SW480 (cell line): ENCODE data around the gene TSPAN32.
"Not testable (repeated sequence)": the region's sequence is repeated elsewhere in the genome, so short reads cannot be mapped to it uniquely, and the experiment has no call there.

Source experiments
- DNase-seq: peaks from one replicate; pipeline ENCODE4 v3.0.0-alpha.2; 2016; ENCODE audit warnings: low spot score

TSPAN32 gene

DNA sequence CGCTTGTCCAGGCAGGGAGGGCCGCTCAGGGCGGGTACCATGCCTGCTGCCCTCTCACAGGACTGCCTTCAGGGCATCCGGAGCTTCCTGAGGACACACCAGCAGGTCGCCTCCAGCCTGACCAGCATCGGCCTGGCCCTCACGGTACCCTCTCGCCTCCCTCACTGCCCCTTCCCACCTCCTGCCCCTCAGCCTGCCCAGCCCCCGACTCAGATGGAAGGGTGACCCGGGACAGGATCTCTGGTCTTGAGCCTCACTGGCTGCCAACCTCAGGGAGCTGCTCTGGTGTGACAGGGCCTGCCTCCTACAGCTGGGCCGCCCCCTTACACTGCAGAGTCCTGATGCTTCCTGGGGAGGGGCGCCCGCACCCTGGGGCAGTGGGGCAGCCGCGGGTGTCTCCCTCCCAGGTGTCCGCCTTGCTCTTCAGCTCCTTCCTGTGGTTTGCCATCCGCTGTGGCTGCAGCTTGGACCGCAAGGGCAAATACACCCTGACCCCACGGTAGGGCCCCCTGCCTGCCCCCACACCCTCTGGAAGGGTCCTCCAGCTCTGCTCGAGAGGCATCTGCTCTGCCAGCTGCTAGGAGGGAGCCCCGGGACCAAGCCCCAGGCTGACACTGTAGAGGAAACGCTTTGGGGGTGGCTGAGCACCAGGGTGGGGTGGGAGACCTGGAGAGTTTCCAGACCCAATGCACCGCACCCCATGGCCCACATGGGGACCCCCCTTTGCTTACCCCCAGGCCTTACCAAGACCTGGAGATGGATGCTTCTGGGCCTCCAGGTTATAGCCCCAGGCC is 14.6 kb downstream of the TSPAN32 start:
- no peak for DNase-seq

DNA sequence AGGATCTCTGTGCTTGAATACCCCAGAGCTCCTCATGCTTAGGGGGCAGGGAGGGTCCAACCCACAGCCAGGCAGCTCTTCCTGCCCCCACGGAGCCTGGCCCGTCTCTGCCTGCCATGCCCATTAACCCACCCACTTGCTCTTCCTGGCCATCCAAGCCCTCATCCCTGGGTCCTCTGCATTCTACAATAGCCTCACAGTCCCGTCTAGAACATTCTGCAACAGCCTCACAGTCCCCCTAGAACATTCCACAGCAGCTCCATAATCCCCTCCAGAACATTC is 15.1 kb downstream of the TSPAN32 start:
- DNase-seq: no peak

- DNase-seq: no peak
Measured at GRCh38 chr11:2317354-2318050, 15.7 kb downstream of the TSPAN32 start.

- no peak for DNase-seq
Measured at GRCh38 chr11:2318123-2318522, 16.3 kb downstream of the TSPAN32 start.

DNA sequence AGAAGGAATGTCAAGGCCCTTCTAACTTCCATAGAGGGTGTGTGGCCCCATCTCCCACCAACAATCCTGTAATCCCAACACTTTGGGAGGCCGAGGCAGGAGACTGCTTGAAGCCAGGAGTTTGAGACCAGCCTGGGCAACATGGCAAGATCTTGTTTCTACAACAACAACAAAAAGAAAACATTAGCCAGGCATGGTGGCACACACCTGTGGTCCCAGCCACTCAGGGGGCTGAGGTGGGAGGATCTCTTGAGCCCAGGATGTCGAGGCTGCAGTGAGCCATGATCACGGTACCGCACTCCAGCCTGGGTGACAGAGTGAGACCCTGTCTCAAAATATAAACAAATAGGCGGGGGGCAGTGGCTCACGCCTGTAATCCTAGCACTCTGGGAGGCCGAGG is 16.9 kb downstream of the TSPAN32 start:
- no peak for DNase-seq

DNA sequence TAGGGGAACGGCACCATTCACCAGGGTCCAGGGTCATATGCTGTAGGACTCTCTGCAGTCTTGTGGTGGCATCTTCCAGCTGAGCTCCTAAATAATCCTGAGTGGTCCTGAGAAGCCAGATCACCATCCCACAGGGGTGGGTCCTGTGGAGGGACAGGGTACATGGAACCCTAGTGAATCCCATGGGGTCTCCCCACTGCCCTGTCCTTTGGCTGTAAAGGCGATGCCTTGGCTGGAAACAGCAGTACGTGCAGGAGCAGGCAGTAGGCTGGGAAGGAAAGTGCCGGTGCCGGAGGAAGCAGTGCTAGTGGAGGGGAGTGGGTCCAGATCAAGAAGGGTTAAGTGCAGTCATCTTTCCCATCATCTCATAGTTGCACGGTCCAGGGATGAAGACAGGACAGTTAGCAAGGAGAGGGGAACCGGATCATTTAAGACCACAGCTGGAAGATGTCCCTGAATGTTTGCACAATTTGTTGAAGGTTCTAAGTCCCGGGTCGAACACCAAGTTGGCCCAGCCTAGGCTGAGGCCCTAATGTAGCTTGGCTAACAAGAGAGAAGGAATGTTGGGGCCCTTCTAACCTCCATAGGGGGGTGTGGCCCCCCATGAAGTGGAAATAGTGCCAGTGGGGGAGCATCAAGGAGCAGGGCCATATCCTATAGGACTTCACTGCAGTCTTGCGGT is 18.1 kb downstream of the TSPAN32 start:
- no peak for DNase-seq

DNA sequence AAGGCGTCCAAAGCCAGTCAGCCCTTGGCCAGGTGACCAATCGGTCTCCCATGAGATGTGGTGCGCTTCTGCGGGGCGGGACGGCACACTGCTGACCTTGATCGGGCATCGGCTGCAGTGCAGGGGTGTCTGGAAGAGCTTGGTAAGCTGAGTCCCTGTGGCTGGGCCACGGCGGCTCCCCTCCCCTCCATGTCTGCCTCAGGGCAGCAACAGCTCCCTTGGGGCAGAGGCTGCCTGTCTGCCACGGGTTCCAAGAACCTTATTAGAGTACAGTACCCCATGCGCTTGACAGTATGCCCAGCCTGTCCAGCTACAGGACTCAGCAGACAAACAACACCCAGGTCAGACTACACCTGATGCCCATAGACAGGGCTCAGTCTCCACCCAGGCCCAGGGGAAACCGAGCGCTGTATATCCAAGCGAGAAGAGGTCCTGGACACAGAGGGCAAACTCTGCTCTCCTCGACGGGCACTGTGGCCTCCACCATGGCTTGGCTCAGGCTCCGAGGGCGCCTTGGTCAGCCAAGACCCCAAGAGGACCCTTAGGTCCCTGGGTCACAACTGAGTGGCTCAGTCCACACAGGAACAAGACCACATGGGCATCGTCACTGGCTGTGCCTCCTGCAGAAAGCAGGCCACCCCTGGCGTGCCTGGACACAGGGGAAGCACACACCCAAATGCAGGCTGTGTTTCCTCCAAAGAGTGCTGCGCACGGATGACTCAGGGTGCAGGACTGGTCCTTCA is 18.9 kb downstream of the TSPAN32 start:
- no peak for DNase-seq

DNA sequence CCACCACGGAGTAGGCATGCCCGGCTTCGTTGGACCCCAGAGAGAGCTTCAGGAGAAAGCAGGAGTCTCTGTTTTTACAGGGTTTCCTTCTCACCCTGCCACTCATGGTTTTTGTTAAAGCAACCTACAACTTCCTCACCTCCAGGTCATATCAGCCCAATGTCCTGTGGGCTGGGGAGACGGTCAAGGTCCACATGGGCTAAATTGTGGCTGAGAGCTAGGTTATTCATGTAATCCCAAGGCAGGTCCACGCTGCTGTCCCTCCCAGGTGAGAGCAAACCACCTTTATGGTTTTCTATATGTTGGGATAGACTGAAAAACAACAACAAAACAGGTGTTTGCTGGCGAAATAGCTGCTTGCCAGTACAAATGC is 19.5 kb downstream of the TSPAN32 start:
- no peak for DNase-seq

DNA sequence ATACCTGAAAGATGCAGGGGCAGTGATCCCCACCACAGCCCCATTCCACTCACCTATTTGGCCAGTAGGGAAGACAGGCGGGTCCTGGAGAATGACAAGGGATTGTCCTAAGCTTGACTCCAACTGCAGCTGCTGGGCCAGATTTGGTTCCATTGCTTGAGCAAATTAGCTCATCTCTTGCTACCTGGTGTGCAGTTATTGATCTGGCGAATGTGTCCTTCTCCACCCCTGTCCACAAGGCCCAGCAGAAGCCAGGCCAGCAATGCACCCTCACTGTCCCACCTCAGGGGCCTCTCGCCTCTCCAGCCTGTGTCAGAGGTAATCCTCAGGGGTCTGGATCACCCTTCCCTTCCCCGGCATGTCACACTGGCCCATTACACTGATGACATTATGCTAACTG is 23.3 kb downstream of the TSPAN32 start:
- DNase-seq: no peak

DNA sequence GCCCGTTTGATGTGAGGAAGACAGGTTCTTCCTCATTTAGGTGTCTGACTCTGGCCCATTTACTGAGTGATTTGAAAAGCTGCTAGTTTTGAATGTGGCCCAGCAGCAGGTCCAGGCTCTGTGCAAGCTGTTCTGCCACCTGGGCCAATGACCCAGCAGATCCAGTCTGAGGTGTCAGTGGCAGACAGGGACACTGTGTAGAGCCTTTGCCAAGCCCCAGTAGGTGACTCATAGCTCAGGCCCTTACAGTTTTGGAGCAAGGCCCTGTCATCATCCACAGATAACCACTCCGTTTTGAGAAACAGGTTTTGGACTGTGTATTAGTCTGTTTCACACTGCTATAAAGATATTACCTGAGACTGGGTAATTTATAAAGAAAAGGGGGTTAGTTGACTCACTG is 23.9 kb downstream of the TSPAN32 start:
- DNase-seq: no peak

DNA sequence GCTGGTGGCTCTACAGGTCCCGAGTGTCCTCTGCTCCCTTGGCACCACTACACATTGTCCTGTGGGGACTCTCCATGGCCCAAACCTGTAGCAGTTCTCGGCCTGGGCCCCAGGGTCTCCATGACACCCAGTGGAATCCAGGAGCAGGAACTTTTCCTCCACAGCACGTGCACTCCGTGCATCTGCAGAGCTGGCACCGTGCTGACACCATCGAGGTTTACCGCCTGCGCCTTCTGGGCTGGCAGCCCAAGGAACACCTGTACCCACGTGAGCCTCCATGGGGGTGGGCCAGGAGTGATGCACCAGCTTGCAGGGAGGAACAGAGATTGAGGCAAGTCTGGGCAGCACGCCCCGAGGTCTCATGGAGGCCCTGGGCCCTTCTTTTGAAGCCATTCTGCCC is 25.2 kb downstream of the TSPAN32 start:
- DNase-seq: no peak

DNA sequence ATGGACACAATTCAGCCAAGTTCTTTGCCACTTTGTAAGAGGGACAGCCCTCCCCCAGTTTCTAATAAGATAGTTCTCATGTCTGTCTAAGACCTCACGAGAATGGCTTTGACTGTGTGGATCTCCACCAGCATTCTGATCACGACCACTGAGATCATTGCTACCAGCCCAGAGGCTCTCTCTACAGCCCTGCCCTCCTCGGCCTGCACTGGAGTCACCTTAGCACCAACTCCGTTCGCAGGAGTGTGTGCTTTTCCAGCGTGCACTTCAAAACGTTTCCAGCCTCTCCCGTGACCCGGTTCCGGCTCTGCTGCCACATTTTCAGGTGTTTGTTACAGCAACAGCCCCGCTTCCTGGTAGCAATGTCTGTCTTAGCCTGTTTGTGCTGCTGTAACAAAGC is 26.2 kb downstream of the TSPAN32 start:
- DNase-seq: no peak

GRCh38 chr11:2328656-2329354 is 27.0 kb downstream of the TSPAN32 start:
- no peak for DNase-seq

GRCh38 chr11:2329551-2329950 is 27.7 kb downstream of the TSPAN32 start:
- DNase-seq: no peak

DNA sequence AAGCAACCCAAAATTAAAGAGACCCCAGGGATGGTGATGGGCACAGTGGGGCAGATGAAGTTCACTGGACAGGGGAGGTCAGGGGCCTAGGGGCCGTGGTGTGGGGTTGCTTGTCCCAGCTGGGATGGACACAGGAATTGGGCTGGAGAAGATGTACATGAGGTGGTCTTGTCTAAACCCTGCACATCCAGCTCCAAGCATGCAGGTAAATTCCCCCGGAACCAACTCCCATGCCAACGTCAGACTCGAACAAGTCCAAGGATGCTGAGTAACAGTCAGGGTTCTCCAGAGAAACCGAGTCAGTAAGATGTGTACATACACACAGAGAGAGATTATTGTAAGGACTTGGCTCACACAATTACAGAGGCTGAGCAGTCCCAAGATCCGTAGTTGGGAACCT is 28.9 kb downstream of the TSPAN32 start:
- DNase-seq: no peak

DNA sequence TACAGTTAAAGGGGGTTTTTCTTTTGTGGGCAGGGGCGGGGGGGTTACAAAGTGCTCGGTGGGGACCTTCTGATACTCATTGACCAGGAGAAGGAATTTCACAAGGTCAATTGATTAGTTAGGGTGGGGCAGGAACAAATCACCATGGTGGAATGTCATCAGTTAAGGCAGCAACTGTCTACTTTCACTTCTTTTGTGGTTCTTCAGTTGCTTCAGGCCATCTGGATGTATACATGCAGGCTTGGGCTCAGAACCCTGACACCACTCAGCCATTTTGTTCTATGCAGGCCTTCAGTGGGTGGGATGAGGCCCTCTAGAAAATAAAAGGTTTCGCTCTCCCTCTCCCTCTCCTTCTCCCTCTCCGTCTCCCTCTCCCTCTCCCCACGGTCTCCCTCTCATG is 29.6 kb downstream of the TSPAN32 start:
- no peak for DNase-seq

DNA sequence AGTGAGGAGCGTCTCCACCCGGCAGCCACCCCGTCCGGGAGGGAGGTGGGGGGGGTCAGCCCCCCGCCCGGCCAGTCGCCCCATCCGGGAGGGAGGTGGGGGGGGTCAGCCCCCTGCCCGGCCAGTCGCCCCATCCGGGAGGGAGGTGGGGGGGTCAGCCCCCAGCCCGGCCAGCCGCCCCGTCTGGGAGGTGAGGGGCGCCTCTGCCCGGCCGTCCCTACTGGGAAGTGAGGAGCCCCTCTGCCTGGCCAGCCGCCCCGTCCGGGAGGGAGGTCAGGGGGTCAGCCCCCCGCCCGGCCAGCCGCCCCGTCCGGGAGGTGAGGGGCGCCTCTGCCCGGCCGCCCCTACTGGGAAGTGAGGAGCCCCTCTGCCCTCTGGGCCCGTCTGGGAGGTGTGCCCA is 30.8 kb downstream of the TSPAN32 start:
- DNase-seq: not testable (repeated sequence)

GRCh38 chr11:2333486-2334205 is 31.8 kb downstream of the TSPAN32 start:
- not testable (repeated sequence) for DNase-seq

DNA sequence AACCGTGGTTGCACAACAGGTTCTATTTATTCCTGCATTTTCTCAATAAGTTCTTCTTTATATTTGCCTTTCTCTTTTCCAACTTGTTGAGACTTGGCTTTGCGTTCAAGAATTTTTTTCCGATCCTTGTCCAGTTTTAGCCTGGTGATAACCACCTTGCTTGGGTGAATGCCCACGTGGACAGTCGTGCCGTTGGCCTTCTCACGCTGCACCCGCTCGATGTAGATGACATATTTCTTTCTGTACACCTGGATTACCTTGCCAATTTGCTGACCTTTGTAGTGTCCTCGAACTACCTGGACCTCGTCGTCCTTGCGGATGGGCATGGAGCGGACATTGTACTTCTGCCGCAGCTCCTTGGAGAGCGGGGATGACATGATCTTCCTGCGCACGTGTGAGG is 33.5 kb downstream of the TSPAN32 start:
- not testable (repeated sequence) for DNase-seq

DNA sequence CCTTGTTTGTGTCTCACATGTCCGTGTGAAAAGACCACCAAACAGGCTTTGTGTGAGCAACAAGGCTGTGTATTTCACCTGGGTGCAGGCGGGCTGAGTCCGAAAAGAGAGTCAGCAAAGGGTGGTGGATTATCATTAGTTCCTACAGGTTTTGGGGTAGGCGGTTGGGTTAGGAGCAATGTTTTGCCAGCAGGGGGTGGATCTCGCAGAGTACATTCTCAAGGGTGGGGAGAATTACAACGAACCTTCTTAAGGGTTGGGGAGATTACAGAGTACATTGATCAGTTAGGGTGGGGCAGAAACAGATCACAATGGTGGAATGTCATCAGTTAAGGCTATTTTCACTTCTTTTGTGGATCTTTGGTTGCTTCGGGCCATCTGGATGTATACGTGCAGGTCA is 36.9 kb downstream of the TSPAN32 start:
- DNase-seq: not testable (repeated sequence)

GRCh38 chr11:2342557-2342956 is 40.7 kb downstream of the TSPAN32 start:
- no peak for DNase-seq
